Upper lobe of right lung (tissue), 1 donor: Measurements from ENCODE around the gene DNASE1L1. TPM values are rescaled to one million over a fixed set of nuclear protein-coding genes. Genes with fewer than 3 reads are reported as not detected.

Source experiments
- ATAC-seq: fragments of 200-7000 bp; cut with Tn5 transposase; one replicate; pipeline ENCODE4 v1.9.1; 2020; ENCODE audit warnings: mild to moderate bottlenecking, moderate library complexity
- DNase-seq: peaks from one replicate; pipeline ENCODE4 v3.0.0-alpha.2; 2020
- H3K27ac ChIP-seq: fragments of 200-600 bp; one replicate; pipeline ENCODE4 v1.8.0; 2022
- H3K27me3 ChIP-seq: fragments of 200-600 bp; one replicate; pipeline ENCODE4 v1.8.0; 2022; ENCODE audit warnings: mild to moderate bottlenecking
- H3K36me3 ChIP-seq: fragments of 200-600 bp; one replicate; pipeline ENCODE4 v1.8.0; 2022
- H3K4me1 ChIP-seq: fragments of 200-600 bp; one replicate; pipeline ENCODE4 v1.8.0; 2022
- H3K4me3 ChIP-seq: fragments of 200-600 bp; one replicate; pipeline ENCODE4 v1.8.0; 2022; ENCODE audit warnings: mild to moderate bottlenecking
- H3K9me3 ChIP-seq: fragments of 200-600 bp; one replicate; pipeline ENCODE4 v1.8.0; 2022
- intact Hi-C: fragments of 100-400 bp; cut with DNase I; formaldehyde crosslinking; loops from one replicate; pipeline ENCODE4 v1.11.0; 2022
- total RNA-seq: library from RNA; stranded (reverse); fragmentation: NEBNext Ultra II Directional; extraction: Animal tissue kit (Norgen Biotek cat#: 25700); gene quantifications from one replicate; pipeline ENCODE4 v1.2.1, GENCODE V29; 2021
- TF ChIP-seq, protein P1 (sequence below): fragments of 200-600 bp; IDR thresholded peaks from one replicate; pipeline ENCODE4 v1.8.0; 2022; ENCODE audit warnings: antibody characterized with exemption
- donor health status: DM: no; HTN: yes; CAD: no; lungs with severe emphysema.

Gene DNASE1L1
- total RNA-seq, 1 donor from 2014 or later, result 37.1 TPM

DNA sequence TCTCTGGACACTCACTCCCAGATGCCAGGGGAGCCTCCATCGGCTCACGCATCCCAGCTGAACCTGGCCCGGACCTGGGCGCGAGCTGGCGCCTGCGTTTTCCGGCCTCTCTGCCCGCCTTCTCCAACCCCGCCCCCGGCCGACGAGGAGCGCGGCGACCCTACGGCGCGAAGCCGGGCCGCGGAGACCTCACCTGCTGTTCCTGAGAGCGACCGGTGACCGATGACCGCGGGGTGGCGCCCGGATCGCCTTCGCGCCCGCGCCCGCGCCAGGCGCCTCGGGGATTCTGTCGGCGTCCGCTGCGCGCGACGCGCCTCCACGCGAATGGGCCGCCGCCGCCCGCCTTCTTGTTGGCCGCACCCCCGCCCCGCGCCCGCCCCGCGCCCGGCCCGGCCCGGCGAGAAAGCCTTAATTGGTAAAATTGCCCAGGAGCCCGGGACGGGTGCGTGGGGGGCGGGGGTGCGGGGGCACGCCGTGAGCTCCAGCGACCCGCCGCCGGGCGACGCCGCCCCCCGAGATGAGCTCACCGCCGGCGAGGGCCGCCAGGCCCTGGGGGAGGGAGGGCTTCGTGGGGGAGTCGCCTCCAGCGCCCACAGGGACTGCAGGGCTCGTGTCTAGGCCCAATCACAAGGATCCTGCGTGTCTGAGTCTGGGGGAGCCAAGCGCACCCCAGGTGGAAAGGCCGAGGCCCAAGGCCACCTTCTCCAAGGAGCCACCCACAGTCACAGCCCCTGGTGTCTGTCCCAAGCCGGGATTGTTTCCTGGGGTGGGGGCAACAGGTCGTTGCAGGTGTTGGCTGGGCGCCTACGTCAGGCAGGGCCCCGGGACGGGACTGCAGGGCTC lies 34.5 kb downstream of the DNASE1L1 start, which contains the start of gene FLNA:
Gene FLNA, minus strand, starts transcription at position 322 of the 843 bp plus-strand sequence. CDS start 3,389 bp downstream, outside the sequence.
- peaks cover 10% of the 10 kb centered on the region for H3K4me1 ChIP-seq
- peak within 1 kb of the TSS; percentile 71 for H3K4me3 ChIP-seq
- no peak for ATAC-seq
- no peak for DNase-seq
- no peaks in the 10 kb centered on the region for H3K36me3 ChIP-seq
- no peaks in the 10 kb centered on the region for H3K27me3 ChIP-seq
- H3K27ac ChIP-seq, result peak within 1 kb of the TSS; percentile 51
- intact Hi-C loops, result no loop called here
- TF ChIP-seq, protein P1, sequence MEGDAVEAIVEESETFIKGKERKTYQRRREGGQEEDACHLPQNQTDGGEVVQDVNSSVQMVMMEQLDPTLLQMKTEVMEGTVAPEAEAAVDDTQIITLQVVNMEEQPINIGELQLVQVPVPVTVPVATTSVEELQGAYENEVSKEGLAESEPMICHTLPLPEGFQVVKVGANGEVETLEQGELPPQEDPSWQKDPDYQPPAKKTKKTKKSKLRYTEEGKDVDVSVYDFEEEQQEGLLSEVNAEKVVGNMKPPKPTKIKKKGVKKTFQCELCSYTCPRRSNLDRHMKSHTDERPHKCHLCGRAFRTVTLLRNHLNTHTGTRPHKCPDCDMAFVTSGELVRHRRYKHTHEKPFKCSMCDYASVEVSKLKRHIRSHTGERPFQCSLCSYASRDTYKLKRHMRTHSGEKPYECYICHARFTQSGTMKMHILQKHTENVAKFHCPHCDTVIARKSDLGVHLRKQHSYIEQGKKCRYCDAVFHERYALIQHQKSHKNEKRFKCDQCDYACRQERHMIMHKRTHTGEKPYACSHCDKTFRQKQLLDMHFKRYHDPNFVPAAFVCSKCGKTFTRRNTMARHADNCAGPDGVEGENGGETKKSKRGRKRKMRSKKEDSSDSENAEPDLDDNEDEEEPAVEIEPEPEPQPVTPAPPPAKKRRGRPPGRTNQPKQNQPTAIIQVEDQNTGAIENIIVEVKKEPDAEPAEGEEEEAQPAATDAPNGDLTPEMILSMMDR, result no peak
- no peaks in the 10 kb centered on the region for H3K9me3 ChIP-seq

DNA sequence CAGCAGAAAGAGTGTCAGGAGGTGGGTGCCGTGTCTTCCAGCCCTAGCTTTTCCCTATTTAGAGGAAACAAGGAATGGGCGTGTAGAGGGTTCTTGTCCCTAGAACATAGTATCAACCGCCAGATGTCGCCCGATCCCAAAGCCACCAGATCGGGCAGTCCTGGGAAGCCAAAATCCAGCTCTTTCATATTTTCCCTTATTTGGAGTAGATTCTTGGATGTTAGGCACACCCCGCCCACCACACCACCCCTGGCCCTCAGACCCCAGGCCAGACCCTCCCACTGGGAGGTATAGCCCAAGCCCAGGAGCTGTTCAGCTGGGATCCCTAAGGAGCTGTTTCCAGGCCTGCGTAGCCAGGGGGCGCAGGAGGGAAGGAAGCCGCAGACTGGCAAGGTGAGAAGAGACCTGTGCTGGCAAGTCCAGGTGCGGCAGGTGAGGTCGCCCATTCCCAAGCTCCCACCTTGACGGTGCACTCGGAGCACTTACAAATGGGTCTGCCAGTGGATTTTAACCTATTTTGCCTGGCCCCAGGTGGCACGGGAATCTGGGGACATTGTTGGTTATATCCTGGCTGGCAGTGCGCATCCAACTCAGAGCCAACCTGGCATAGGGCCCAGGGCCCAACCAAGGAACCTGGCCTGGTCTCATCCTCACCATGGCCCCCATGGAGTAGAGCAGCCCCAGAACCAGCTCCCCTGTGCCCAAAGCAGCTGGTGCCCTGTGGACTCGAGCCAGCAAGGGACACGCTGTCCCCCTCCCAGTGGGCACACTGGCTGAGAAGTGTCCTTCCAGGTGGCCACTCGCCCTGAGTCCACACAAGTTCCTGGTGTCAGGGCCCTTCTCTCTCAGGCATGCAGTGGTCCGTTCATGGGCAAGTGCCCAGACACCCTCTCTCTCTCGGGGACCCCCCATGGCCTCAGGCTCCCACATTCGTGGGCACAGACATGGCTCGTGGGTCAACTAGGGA lies 35.4 kb downstream of the DNASE1L1 start:
- H3K4me1 ChIP-seq, result peaks cover 11% of the 10 kb centered on the region
- no peaks in the 10 kb centered on the region for H3K9me3 ChIP-seq
- H3K36me3 ChIP-seq, result no peaks in the 10 kb centered on the region
- intact Hi-C loops, result no loop called here
- TF ChIP-seq, protein P1, result peak; percentile 53
- DNase-seq (peak; percentile 81), ATAC-seq (no peak)
- peak overlapping the region; percentile 47 for H3K27ac ChIP-seq
- no peaks in the 10 kb centered on the region for H3K27me3 ChIP-seq
- H3K4me3 ChIP-seq, result peak overlapping the region; percentile 71

DNA sequence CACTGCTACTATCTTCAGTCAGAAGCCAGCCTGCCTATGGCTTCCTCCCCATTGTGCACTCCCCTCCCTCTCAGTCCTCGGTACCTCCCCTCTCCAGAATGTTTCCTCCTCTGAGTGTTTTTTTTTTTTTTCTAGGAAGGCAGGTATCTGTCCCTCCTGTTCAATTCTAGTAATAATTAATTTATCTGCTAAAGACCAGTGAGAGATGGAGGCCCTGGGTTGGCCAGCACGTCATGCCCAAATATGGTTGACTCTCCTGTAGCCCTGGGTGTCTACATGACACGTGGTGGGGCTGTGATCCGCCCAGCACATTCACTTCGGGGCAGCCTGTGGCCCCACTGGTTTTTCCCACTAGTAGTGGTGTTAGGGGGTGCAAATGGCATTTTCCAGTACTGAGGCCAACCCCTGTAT lies 36.4 kb downstream of the DNASE1L1 start:
- H3K27ac ChIP-seq, result no peak overlapping the region
- DNase-seq, result no peak
- intact Hi-C loops, result no loop called here
- H3K4me1 ChIP-seq, result peaks cover 20% of the 10 kb centered on the region
- no peaks in the 10 kb centered on the region for H3K9me3 ChIP-seq
- no peaks in the 10 kb centered on the region for H3K27me3 ChIP-seq
- ATAC-seq, result no peak
- H3K36me3 ChIP-seq, result peaks cover 3% of the 10 kb centered on the region
- TF ChIP-seq, protein P1, result no peak
- H3K4me3 ChIP-seq, result peak overlapping the region; percentile 71

DNA sequence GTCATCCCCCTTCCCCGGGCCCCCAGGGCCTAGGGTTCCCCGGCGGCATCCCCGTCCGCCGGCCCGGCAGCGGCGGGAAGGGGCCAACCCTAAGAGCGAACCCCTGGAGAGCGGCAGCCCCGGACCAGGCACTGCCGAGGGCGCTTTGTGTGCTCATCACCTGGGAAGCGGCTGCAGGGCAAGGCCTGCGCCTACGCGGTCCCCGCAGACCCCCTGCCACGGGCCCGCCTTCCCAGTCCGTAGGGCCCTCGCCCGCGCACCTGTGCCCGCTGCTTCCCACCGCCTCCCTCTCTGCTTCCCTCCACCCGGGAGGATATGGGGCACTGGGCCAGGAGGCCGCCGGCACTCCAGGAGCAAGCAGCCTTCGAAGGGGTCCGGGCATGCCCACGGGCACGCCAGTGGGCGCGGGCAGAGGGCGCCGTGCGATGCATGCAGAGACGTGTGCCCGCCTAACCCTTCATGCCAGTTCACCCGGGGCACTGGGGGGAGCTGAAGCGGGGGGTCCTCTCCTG lies 37.2 kb downstream of the DNASE1L1 start:
- Histone ChIP-seq H3K27ac (peak overlapping the region; percentile 81), H3K4me3 (peak overlapping the region; percentile 71), H3K9me3 (no peaks in the 10 kb centered on the region), H3K4me1 (peaks cover 22% of the 10 kb centered on the region), H3K36me3 (peaks cover 11% of the 10 kb centered on the region), H3K27me3 (no peaks in the 10 kb centered on the region)
- intact Hi-C loops, result no loop called here
- TF ChIP-seq, protein P1, result no peak
- DNase-seq, result no peak
- no peak for ATAC-seq

DNA sequence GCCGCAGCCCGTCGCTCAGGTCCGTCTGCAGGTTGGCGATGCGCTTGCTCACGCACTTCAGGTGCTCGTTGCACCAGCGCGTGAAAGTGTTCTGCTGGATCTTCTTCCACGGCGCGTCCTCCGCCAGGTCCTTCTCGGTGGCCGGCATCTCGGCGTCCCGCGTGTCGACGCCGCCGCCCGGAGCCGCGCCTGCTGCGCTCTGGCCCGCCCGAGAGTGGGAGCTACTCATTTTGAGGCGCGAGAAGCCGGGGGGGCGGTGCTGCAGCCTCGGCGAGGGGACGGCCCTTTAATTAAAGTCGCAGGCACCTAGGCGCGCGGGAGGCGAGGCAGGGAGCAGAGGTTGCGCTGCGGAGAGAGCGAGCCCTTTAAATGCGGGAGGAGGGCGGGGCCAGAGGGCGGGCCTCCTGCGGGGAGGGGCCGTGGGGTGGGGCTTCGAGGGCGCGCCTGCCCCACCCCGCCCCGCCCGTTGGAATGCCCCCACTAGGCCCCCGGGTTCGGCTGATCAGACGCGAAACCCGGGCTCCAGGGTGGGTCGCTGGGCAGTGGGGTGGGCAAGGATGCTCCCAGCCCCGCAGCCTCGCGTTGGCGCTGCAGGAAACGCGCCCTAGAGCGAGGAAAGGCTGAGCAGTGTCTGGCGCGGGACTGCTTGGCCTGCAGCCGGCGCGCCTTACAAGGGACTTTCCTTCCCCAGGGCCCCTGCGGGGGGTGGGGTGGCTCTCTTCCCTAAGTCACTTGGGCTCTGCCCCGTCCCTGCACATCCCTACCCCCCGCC lies 37.9 kb downstream of the DNASE1L1 start:
- Histone ChIP-seq H3K36me3 (peaks cover 17% of the 10 kb centered on the region), H3K27me3 (no peaks in the 10 kb centered on the region), H3K27ac (peak overlapping the region; percentile 90), H3K4me1 (peaks cover 26% of the 10 kb centered on the region), H3K4me3 (peak overlapping the region; percentile 71), H3K9me3 (no peaks in the 10 kb centered on the region)
- ATAC-seq (peak; percentile 81), DNase-seq (peak; percentile 97)
- TF ChIP-seq, protein P1, result no peak
- intact Hi-C loops, result no loop called here
